Fibroblast of lung (primary cell): ENCODE data around the gene SLC43A1.
A peak's percentile ranks its signal among the peaks of the same experiment; 100 is the strongest.

Experiments
- CTCF ChIP-seq, 2 donors: IDR thresholded peaks in 1 of 2; conservative IDR thresholded peaks in 1 of 2; 1 replicate in 1 of 2; 2 replicates in 1 of 2; pipeline ENCODE4 v1.5.1; 2011 to 2012; ENCODE audit warnings: low read length in 2 of 2, control low read depth in 1 of 2, inconsistent platforms in 1 of 2, low read depth in 1 of 2, mild to moderate bottlenecking in 1 of 2
- EZH2 ChIP-seq: IDR thresholded peaks from 2 replicates; pipeline ENCODE4 v1.5.1; 2012; ENCODE audit warnings: low read length, control low read depth, mild to moderate bottlenecking; ENCODE audit errors: missing control alignments

GRCh38 chr11:57482782-57483561 is 32.5 kb downstream of the SLC43A1 start:
- peak; percentile 61 to 68 for TF ChIP-seq CTCF (conservative IDR thresholded peaks at IDR 0.05 in 1 of 2, IDR thresholded peaks at IDR 0.05 in 1 of 2; ENCODE audit: low read depth in 1 of 2, low read length in 2 of 2)
- no peak for TF ChIP-seq EZH2
